Loucy (cell line): ENCODE data around the gene RPH3AL.

ENCODE experiments used
- H2AFZ ChIP-seq: fragments of 200-600 bp; sonication (generic); 2 replicates; pipeline ENCODE4 v1.6.0; 2016; ENCODE audit warnings: antibody characterized with exemption, mild to moderate bottlenecking, low read length, moderate library complexity
- H3F3A ChIP-seq: fragments of 200-600 bp; 2 replicates; pipeline ENCODE4 v1.6.0; 2016; ENCODE audit warnings: antibody characterized with exemption, low read depth, mild to moderate bottlenecking
- H3K27me3 ChIP-seq: fragments of 200-600 bp; sonication (generic); 2 replicates; pipeline ENCODE4 v1.6.1; 2014; ENCODE audit warnings: low read length, mild to moderate bottlenecking; ENCODE audit not compliant: insufficient read depth, poor library complexity, severe bottlenecking
- H3K36me3 ChIP-seq: fragments of 200-600 bp; sonication (generic); 2 replicates; pipeline ENCODE4 v1.6.1; 2016; ENCODE audit warnings: low read length; ENCODE audit not compliant: insufficient read depth
- H3K4me1 ChIP-seq: fragments of 200-600 bp; sonication (generic); 2 replicates; pipeline ENCODE4 v1.5.1; 2014; ENCODE audit warnings: low read length, mild to moderate bottlenecking; ENCODE audit not compliant: insufficient read depth, poor library complexity, severe bottlenecking
- H3K4me2 ChIP-seq: fragments of 200-600 bp; sonication (generic); 2 replicates; pipeline ENCODE4 v1.6.0; 2014; ENCODE audit warnings: antibody characterized with exemption, low read length, low read depth, mild to moderate bottlenecking; ENCODE audit not compliant: poor library complexity, severe bottlenecking
- H3K4me3 ChIP-seq: fragments of 200-600 bp; sonication (generic); 2 replicates; pipeline ENCODE4 v1.5.1; 2014; ENCODE audit warnings: low read length, mild to moderate bottlenecking, mixed read lengths; ENCODE audit not compliant: poor library complexity, severe bottlenecking
- H3K79me2 ChIP-seq: fragments of 200-600 bp; sonication (generic); 2 replicates; pipeline ENCODE4 v1.6.1; 2014; ENCODE audit warnings: low read length; ENCODE audit not compliant: insufficient read depth
- H3K9ac ChIP-seq: fragments of 200-600 bp; sonication (generic); 2 replicates; pipeline ENCODE4 v1.6.0; 2014; ENCODE audit warnings: mild to moderate bottlenecking, low read depth, low read length, moderate library complexity; ENCODE audit not compliant: poor library complexity, severe bottlenecking
- H3K9me2 ChIP-seq: fragments of 200-600 bp; sonication (generic); replicated peaks from 2 replicates; pipeline ENCODE4 v1.6.1; 2016; ENCODE audit warnings: low read depth, low read length, mixed read lengths
- H3K9me3 ChIP-seq: fragments of 200-600 bp; sonication (generic); 2 replicates; pipeline ENCODE4 v1.6.1; 2014; ENCODE audit warnings: mild to moderate bottlenecking, antibody characterized with exemption, low read length, low read depth; ENCODE audit not compliant: insufficient read depth
- H4K20me1 ChIP-seq: fragments of 200-600 bp; sonication (generic); 2 replicates; pipeline ENCODE4 v1.6.0; 2014; ENCODE audit warnings: antibody characterized with exemption, low read length, mild to moderate bottlenecking; ENCODE audit not compliant: insufficient read depth, poor library complexity, severe bottlenecking
- CTCF ChIP-seq: fragments of 200-600 bp; sonication (generic); conservative IDR thresholded peaks from 2 replicates; pipeline ENCODE4 v1.5.1; 2014; ENCODE audit warnings: mild to moderate bottlenecking, antibody characterized with exemption, low read length
- EZH2phosphoT487 ChIP-seq: fragments of 200-600 bp; IDR thresholded peaks from 2 replicates; pipeline ENCODE4 v1.6.1; 2018; ENCODE audit warnings: antibody characterized with exemption, mild to moderate bottlenecking, moderate library complexity, borderline replicate concordance

The RPH3AL gene

GRCh38 chr17:185445-186138, 167.0 kb downstream of the RPH3AL start:
- Histone ChIP-seq H3F3A (no peaks in the 10 kb centered on the region), H2AFZ (no peak overlapping the region), H3K27me3 (no peaks in the 10 kb centered on the region), H3K9ac (no peak overlapping the region), H4K20me1 (no peaks in the 10 kb centered on the region), H3K4me1 (no peaks in the 10 kb centered on the region), H3K9me3 (peaks cover 13% of the 10 kb centered on the region; the same call in 1 of the 2 replicates), H3K4me3 (no peak overlapping the region), H3K4me2 (no peak overlapping the region), H3K9me2 (no peaks in the 10 kb centered on the region), H3K79me2 (no peaks in the 10 kb centered on the region), H3K36me3 (no peaks in the 10 kb centered on the region)
- TF ChIP-seq EZH2phosphoT487 (no peak), CTCF (no peak)

- no peaks in the 10 kb centered on the region for H3K9me2 ChIP-seq
- H3K9ac ChIP-seq, result no peak overlapping the region
- H3K36me3 ChIP-seq, result no peaks in the 10 kb centered on the region
- H3K4me1 ChIP-seq, result no peaks in the 10 kb centered on the region
- H2AFZ ChIP-seq, result no peak overlapping the region
- no peaks in the 10 kb centered on the region for H3K27me3 ChIP-seq
- no peak overlapping the region for H3K4me3 ChIP-seq
- H3F3A ChIP-seq, result no peaks in the 10 kb centered on the region
- TF ChIP-seq EZH2phosphoT487 (no peak), CTCF (no peak)
- H3K4me2 ChIP-seq, result no peak overlapping the region
- peaks cover 9% of the 10 kb centered on the region; the same call in 1 of the 2 replicates for H3K9me3 ChIP-seq
- H3K79me2 ChIP-seq, result no peaks in the 10 kb centered on the region
- H4K20me1 ChIP-seq, result no peaks in the 10 kb centered on the region
These were observed 169.6 kb downstream of the RPH3AL start for GRCh38 chr17:183021-183420.

- peaks cover 8% of the 10 kb centered on the region; the same call in 1 of the 2 replicates for H3K9me3 ChIP-seq
- TF ChIP-seq CTCF (no peak), EZH2phosphoT487 (no peak)
- H3K4me1 ChIP-seq, result no peaks in the 10 kb centered on the region
- H4K20me1 ChIP-seq, result no peaks in the 10 kb centered on the region
- no peaks in the 10 kb centered on the region for H3K36me3 ChIP-seq
- H3K4me3 ChIP-seq, result no peak overlapping the region
- H2AFZ ChIP-seq, result no peak overlapping the region
- no peaks in the 10 kb centered on the region for H3F3A ChIP-seq
- no peaks in the 10 kb centered on the region for H3K9me2 ChIP-seq
- no peak overlapping the region for H3K4me2 ChIP-seq
- no peaks in the 10 kb centered on the region for H3K27me3 ChIP-seq
- H3K9ac ChIP-seq, result no peak overlapping the region
- no peaks in the 10 kb centered on the region for H3K79me2 ChIP-seq
These were observed 170.4 kb downstream of the RPH3AL start for GRCh38 chr17:182050-182751.
